Keratinocyte (primary cell): ENCODE measurements around the gene LAPTM5. TPM values are rescaled to one million over a fixed set of nuclear protein-coding genes. Genes with fewer than 3 reads are reported as not detected.

ENCODE experiments used
- DNase-seq: peaks from one replicate; pipeline ENCODE4 v3.0.0-alpha.2; 2011; ENCODE audit warnings: low read depth, missing footprints, low spot score
- FAIRE-seq: peaks from 2 replicates; lab custom pipeline; 2011; peaks lifted over from hg19 to GRCh38; lab: Jason Lieb, UNC
- H2AFZ ChIP-seq: 2 replicates; pipeline ENCODE4 v1.6.0; 2012; ENCODE audit warnings: low read length, control low read depth, inconsistent platforms; ENCODE audit not compliant: control insufficient read depth
- H3K27ac ChIP-seq: 2 replicates; pipeline ENCODE4 v1.5.1; 2011; ENCODE audit warnings: low read length; ENCODE audit not compliant: control insufficient read depth, insufficient read depth
- H3K27me3 ChIP-seq: 3 replicates; pipeline ENCODE4 v1.6.0; 2011; ENCODE audit warnings: low read length; ENCODE audit not compliant: control insufficient read depth, insufficient read depth; ENCODE audit errors: extremely low read depth
- H3K36me3 ChIP-seq, 2 experiments: 2 replicates in 1 of 2; 3 replicates in 1 of 2; pipeline ENCODE4 v1.5.1; 2011; ENCODE audit warnings: low read length in 2 of 2, mild to moderate bottlenecking in 1 of 2; ENCODE audit not compliant: control insufficient read depth in 2 of 2, insufficient read depth in 2 of 2; ENCODE audit errors: extremely low read depth in 1 of 2
- H3K4me1 ChIP-seq: 3 replicates; pipeline ENCODE4 v1.5.1; 2011; ENCODE audit warnings: low read length; ENCODE audit not compliant: control insufficient read depth, insufficient read depth; ENCODE audit errors: extremely low read depth
- H3K4me2 ChIP-seq: 3 replicates; pipeline ENCODE4 v1.6.0; 2011; ENCODE audit warnings: low read depth, low read length; ENCODE audit not compliant: control insufficient read depth, insufficient read depth; ENCODE audit errors: extremely low read depth
- H3K4me3 ChIP-seq, 3 experiments: fragments of 200-600 bp in 1 of 3; sonication (generic) in 1 of 3; 2 replicates in 2 of 3; 3 replicates in 1 of 3; pipeline ENCODE4 v1.5.1; 2011 to 2016; ENCODE audit warnings: low read length in 3 of 3, mild to moderate bottlenecking in 3 of 3, control low read depth in 2 of 3, inconsistent platforms in 1 of 3, low read depth in 1 of 3, mixed read lengths in 1 of 3, mixed run types in 1 of 3, moderate library complexity in 1 of 3; ENCODE audit not compliant: control insufficient read depth in 2 of 3, insufficient read depth in 2 of 3; ENCODE audit errors: extremely low read depth in 1 of 3
- H3K79me2 ChIP-seq: 2 replicates; pipeline ENCODE4 v1.6.0; 2012; ENCODE audit warnings: low read length; ENCODE audit not compliant: control insufficient read depth, insufficient read depth
- H3K9ac ChIP-seq: 3 replicates; pipeline ENCODE4 v1.6.0; 2011; ENCODE audit warnings: low read length; ENCODE audit not compliant: control insufficient read depth, insufficient read depth; ENCODE audit errors: extremely low read depth
- H3K9me1 ChIP-seq: 3 replicates; pipeline ENCODE4 v1.6.0; 2011; ENCODE audit warnings: low read length; ENCODE audit not compliant: control insufficient read depth, insufficient read depth; ENCODE audit errors: extremely low read depth
- H3K9me3 ChIP-seq: 2 replicates; pipeline ENCODE4 v1.5.1; 2012; ENCODE audit warnings: low read depth, low read length; ENCODE audit not compliant: control insufficient read depth
- H4K20me1 ChIP-seq: 3 replicates; pipeline ENCODE4 v1.6.0; 2011; ENCODE audit warnings: low read length; ENCODE audit not compliant: control insufficient read depth, insufficient read depth; ENCODE audit errors: extremely low read depth
- CTCF ChIP-seq, 3 experiments: IDR thresholded peaks in 1 of 3; conservative IDR thresholded peaks in 1 of 3; optimal IDR thresholded peaks in 1 of 3; 2 replicates in 2 of 3; 3 replicates in 1 of 3; pipeline versions ENCODE3 to v1.5.1; 2011; ENCODE audit warnings: low read length in 3 of 3, mild to moderate bottlenecking in 3 of 3, moderate library complexity in 2 of 3, control low read depth in 1 of 3, inconsistent platforms in 1 of 3; ENCODE audit not compliant: insufficient read depth in 2 of 3; ENCODE audit errors: extremely low read depth in 1 of 3
- EZH2 ChIP-seq: IDR thresholded peaks from one replicate; pipeline ENCODE4 v1.6.1; 2012; ENCODE audit warnings: inconsistent platforms, mild to moderate bottlenecking, low read length, moderate library complexity
- dilution Hi-C: fragments of 300-500 bp; cut with MboI; formaldehyde crosslinking; loops from one replicate; pipeline ENCODE4 v1.7.0; 2020; ENCODE audit warnings: low sequenced_read_pairs; ENCODE audit not compliant: extremely low pct_ligation_motif_present
- polyA plus RNA-seq, 5 experiments: library from polyadenylated mRNA; depleted of rRNA in 3 of 5; stranded (reverse) in 3 of 5; stranded (forward) in 1 of 5; unstranded in 1 of 5; fragments of >200 nt; gene quantifications; 1 replicate in 1 of 5; 2 replicates in 3 of 5; 3 replicates in 1 of 5; pipeline versions ENCODE4 v1.2.1 to v1.2.3, GENCODE V29; 2011 to 2012; ENCODE audit warnings: missing spikeins in 2 of 5, low read depth in 1 of 5, low replicate concordance in 1 of 5

LAPTM5 gene
- polyA plus RNA-seq, 1 donor (not counting 4 experiments of a cell fraction or from before 2014, with no cell fraction given), result 0.18 TPM

GRCh38 chr1:30755334-30755733, 2.2 kb downstream of the LAPTM5 start:
- TF ChIP-seq EZH2 (no peak), CTCF (optimal IDR thresholded peaks at IDR 0.05 in 1 of 3, IDR thresholded peaks at IDR 0.05 in 1 of 3, conservative IDR thresholded peaks at IDR 0.05 in 1 of 3; ENCODE audit: extremely low read depth in 1 of 3, insufficient read depth in 2 of 3, low read length in 3 of 3) (no peak)
- H3K79me2 ChIP-seq, result no peaks in the 10 kb centered on the region
- H3K27me3 ChIP-seq, result peaks cover 8% of the 10 kb centered on the region
- dilution Hi-C loops, result no loop called here
- H3K9me1 ChIP-seq, result no peaks in the 10 kb centered on the region
- H4K20me1 ChIP-seq, result no peaks in the 10 kb centered on the region
- no peak overlapping the region for H2AFZ ChIP-seq
- FAIRE-seq, result no peak
- DNase-seq, result no peak
- H3K4me2 ChIP-seq, result no peak overlapping the region
- H3K9me3 ChIP-seq, result no peaks in the 10 kb centered on the region
- H3K36me3 ChIP-seq, result no peaks in the 10 kb centered on the region
- no peak overlapping the region for H3K4me3 ChIP-seq
- H3K4me1 ChIP-seq, result peaks cover 18% of the 10 kb centered on the region
- no peak overlapping the region for H3K9ac ChIP-seq
- no peak overlapping the region for H3K27ac ChIP-seq

GRCh38 chr1:30754684-30755171, 2.8 kb downstream of the LAPTM5 start:
- Histone ChIP-seq H3K79me2 (no peaks in the 10 kb centered on the region), H3K9me3 (no peaks in the 10 kb centered on the region), H3K9me1 (no peaks in the 10 kb centered on the region), H3K4me3 (no peak overlapping the region), H4K20me1 (no peaks in the 10 kb centered on the region), H2AFZ (no peak overlapping the region), H3K27ac (no peak overlapping the region), H3K27me3 (peaks cover 2% of the 10 kb centered on the region), H3K4me1 (peaks cover 18% of the 10 kb centered on the region), H3K4me2 (no peak overlapping the region), H3K36me3 (no peaks in the 10 kb centered on the region), H3K9ac (no peak overlapping the region)
- no peak for FAIRE-seq
- DNase-seq, result no peak
- dilution Hi-C loops, result no loop called here
- TF ChIP-seq EZH2 (no peak), CTCF (optimal IDR thresholded peaks at IDR 0.05 in 1 of 3, IDR thresholded peaks at IDR 0.05 in 1 of 3, conservative IDR thresholded peaks at IDR 0.05 in 1 of 3; ENCODE audit: extremely low read depth in 1 of 3, insufficient read depth in 2 of 3, low read length in 3 of 3) (no peak)
